Neural progenitor cell (in vitro differentiated cells): ENCODE results near the gene C1QBP.

Experiments
- EZH2phosphoT487 ChIP-seq: fragments of 200-600 bp; sonication (generic); IDR thresholded peaks from 2 replicates; pipeline ENCODE4 v1.6.1; 2017; ENCODE audit warnings: antibody characterized with exemption
- TF ChIP-seq, protein P1 (sequence below): fragments of 200-600 bp; sonication (generic); IDR thresholded peaks from 2 replicates; pipeline ENCODE4 v1.5.1; 2017; ENCODE audit warnings: antibody characterized with exemption, mild to moderate bottlenecking

GRCh38 chr17:5444209-5444608 lies 5.3 kb upstream of the C1QBP start:
- TF ChIP-seq, protein P1, sequence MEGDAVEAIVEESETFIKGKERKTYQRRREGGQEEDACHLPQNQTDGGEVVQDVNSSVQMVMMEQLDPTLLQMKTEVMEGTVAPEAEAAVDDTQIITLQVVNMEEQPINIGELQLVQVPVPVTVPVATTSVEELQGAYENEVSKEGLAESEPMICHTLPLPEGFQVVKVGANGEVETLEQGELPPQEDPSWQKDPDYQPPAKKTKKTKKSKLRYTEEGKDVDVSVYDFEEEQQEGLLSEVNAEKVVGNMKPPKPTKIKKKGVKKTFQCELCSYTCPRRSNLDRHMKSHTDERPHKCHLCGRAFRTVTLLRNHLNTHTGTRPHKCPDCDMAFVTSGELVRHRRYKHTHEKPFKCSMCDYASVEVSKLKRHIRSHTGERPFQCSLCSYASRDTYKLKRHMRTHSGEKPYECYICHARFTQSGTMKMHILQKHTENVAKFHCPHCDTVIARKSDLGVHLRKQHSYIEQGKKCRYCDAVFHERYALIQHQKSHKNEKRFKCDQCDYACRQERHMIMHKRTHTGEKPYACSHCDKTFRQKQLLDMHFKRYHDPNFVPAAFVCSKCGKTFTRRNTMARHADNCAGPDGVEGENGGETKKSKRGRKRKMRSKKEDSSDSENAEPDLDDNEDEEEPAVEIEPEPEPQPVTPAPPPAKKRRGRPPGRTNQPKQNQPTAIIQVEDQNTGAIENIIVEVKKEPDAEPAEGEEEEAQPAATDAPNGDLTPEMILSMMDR, result no peak
- no peak for TF ChIP-seq EZH2phosphoT487
